ENCODE data around the gene CHRNA4. TPM values are rescaled to one million over a fixed set of nuclear protein-coding genes. Genes with fewer than 3 reads are reported as not detected.

CHRNA4 gene
- total RNA-seq, 4 donors from 2014 or later = 0.13 TPM; not detected in 3

GRCh38 chr20:63314015-63314471 is 47.1 kb downstream of the CHRNA4 start:
- no peak for DNase-seq (ENCODE audit: low spot score in 2 of 2)
- intact Hi-C loops (cut with DNase I; ENCODE audit: low total_unique reads) = loop anchor here (10.0 kb wide), 1 partner anchor 71 kb away; no protein-coding TSS in a partner anchor
- TF ChIP-seq CTCF (IDR thresholded peaks at IDR 0.05) (no peak), POLR2A (IDR thresholded peaks at IDR 0.05) (no peak)
- no peak overlapping the region for H3K4me3 ChIP-seq (ENCODE audit: low read depth, poor library complexity, severe bottlenecking)
- 49 to 68% methylated on average over 5 of the region's 9 CpGs for WGBS, 2 donors

GRCh38 chr20:63313349-63314014 is 47.7 kb downstream of the CHRNA4 start:
- no peak for DNase-seq (ENCODE audit: low spot score in 2 of 2)
- WGBS, 2 donors = 63 to 64% methylated on average over 17 to 23 of the region's 25 CpGs
- intact Hi-C loops (cut with DNase I; ENCODE audit: low total_unique reads) = loop anchor here (10.0 kb wide), 1 partner anchor 71 kb away; no protein-coding TSS in a partner anchor
- TF ChIP-seq POLR2A (IDR thresholded peaks at IDR 0.05) (no peak), CTCF (IDR thresholded peaks at IDR 0.05) (no peak)
- no peak overlapping the region for H3K4me3 ChIP-seq (ENCODE audit: low read depth, poor library complexity, severe bottlenecking)

GRCh38 chr20:63312690-63313348 is 48.3 kb downstream of the CHRNA4 start:
- WGBS, 2 donors = 64 to 68% methylated on average over 9 to 15 of the region's 22 CpGs
- no peak for DNase-seq (ENCODE audit: low spot score in 2 of 2)
- H3K4me3 ChIP-seq (ENCODE audit: low read depth, poor library complexity, severe bottlenecking) = no peak overlapping the region
- intact Hi-C loops (cut with DNase I; ENCODE audit: low total_unique reads) = loop anchor here (10.0 kb wide), 1 partner anchor 72 kb away; no protein-coding TSS in a partner anchor
- TF ChIP-seq CTCF (IDR thresholded peaks at IDR 0.05) (no peak), POLR2A (IDR thresholded peaks at IDR 0.05) (no peak)

- 60 to 62% methylated on average over 9 of the region's 9 CpGs for WGBS, 2 donors
- H3K4me3 ChIP-seq (ENCODE audit: low read depth, poor library complexity, severe bottlenecking) = no peak overlapping the region
- DNase-seq (ENCODE audit: low spot score in 2 of 2) = no peak
- intact Hi-C loops (cut with DNase I; ENCODE audit: low total_unique reads) = loop anchor here (10.0 kb wide), 1 partner anchor 73 kb away; no protein-coding TSS in a partner anchor
- no peak for TF ChIP-seq CTCF (IDR thresholded peaks at IDR 0.05)
- no peak for TF ChIP-seq POLR2A (IDR thresholded peaks at IDR 0.05)
Measured at GRCh38 chr20:63312273-63312672, 48.9 kb downstream of the CHRNA4 start.

- 69% methylated on average over 13 to 18 of the region's 18 CpGs for WGBS, 2 donors
- no peak for DNase-seq (ENCODE audit: low spot score in 2 of 2)
- TF ChIP-seq CTCF (IDR thresholded peaks at IDR 0.05) = no peak
- no peak for TF ChIP-seq POLR2A (IDR thresholded peaks at IDR 0.05)
- intact Hi-C loops (cut with DNase I; ENCODE audit: low total_unique reads) = loop anchor here (10.0 kb wide), 1 partner anchor 73 kb away; no protein-coding TSS in a partner anchor
- H3K4me3 ChIP-seq (ENCODE audit: low read depth, poor library complexity, severe bottlenecking) = no peak overlapping the region
Measured at GRCh38 chr20:63311833-63312243, 49.3 kb downstream of the CHRNA4 start.
